ENCODE data around the gene STK24. TPM values are rescaled to one million over a fixed set of nuclear protein-coding genes. Genes with fewer than 3 reads are reported as not detected.

STK24 gene
- polyA plus RNA-seq, 2 donors = 104 to 122 TPM

- peaks cover 7 to 25% of the 10 kb centered on the region in 2 donors for H3K36me3 ChIP-seq (ENCODE audit: control insufficient read depth in 2 of 2, insufficient read depth in 2 of 2, low read length in 1 of 2)
Measured at GRCh38 chr13:98447881-98448641, 128.8 kb downstream of the STK24 start.

GRCh38 chr13:98447130-98447529, 129.8 kb downstream of the STK24 start:
- H3K27ac ChIP-seq (ENCODE audit: low read depth in 2 of 2, low read length in 1 of 2) = no peak overlapping the region
- H3K9me3 ChIP-seq (ENCODE audit: control insufficient read depth in 2 of 2, insufficient read depth in 1 of 2, low read depth in 1 of 2, low read length in 1 of 2) = no peaks in the 10 kb centered on the region
- no peak overlapping the region for H3K4me3 ChIP-seq (ENCODE audit: low read depth in 1 of 2, low read length in 2 of 2)
- peaks cover 5 to 6% of the 10 kb centered on the region in 2 donors for H3K4me1 ChIP-seq (ENCODE audit: control insufficient read depth in 2 of 2, insufficient read depth in 2 of 2, low read length in 1 of 2)
- H3K36me3 ChIP-seq (ENCODE audit: control insufficient read depth in 2 of 2, insufficient read depth in 2 of 2, low read length in 1 of 2) = peaks cover 7 to 25% of the 10 kb centered on the region in 2 donors
- 88% methylated on average over 5 of the region's 5 CpGs for WGBS, 2 donors
- no peaks in the 10 kb centered on the region for H3K27me3 ChIP-seq (ENCODE audit: control insufficient read depth in 1 of 2, insufficient read depth in 2 of 2, low read length in 2 of 2)

More at GRCh38 chr13:98447881-98448641, 128.8 kb downstream of the STK24 start:
- 69 to 76% methylated on average over 28 of the region's 28 CpGs for WGBS, 2 donors
- Histone ChIP-seq H3K4me1 (ENCODE audit: control insufficient read depth in 2 of 2, insufficient read depth in 2 of 2, low read length in 1 of 2) (peaks cover 5 to 6% of the 10 kb centered on the region in 2 donors), H3K27me3 (ENCODE audit: control insufficient read depth in 1 of 2, insufficient read depth in 2 of 2, low read length in 2 of 2) (no peaks in the 10 kb centered on the region), H3K4me3 (ENCODE audit: low read depth in 1 of 2, low read length in 2 of 2) (no peak overlapping the region), H3K27ac (ENCODE audit: low read depth in 2 of 2, low read length in 1 of 2) (no peak overlapping the region), H3K9me3 (ENCODE audit: control insufficient read depth in 2 of 2, insufficient read depth in 1 of 2, low read depth in 1 of 2, low read length in 1 of 2) (no peaks in the 10 kb centered on the region)

GRCh38 chr13:98446234-98446621, 130.7 kb downstream of the STK24 start:
- peaks cover 7 to 22% of the 10 kb centered on the region in 2 donors for H3K36me3 ChIP-seq (ENCODE audit: control insufficient read depth in 2 of 2, insufficient read depth in 2 of 2, low read length in 1 of 2)
- no peaks in the 10 kb centered on the region for H3K27me3 ChIP-seq (ENCODE audit: control insufficient read depth in 1 of 2, insufficient read depth in 2 of 2, low read length in 2 of 2)
- no peak overlapping the region for H3K27ac ChIP-seq (ENCODE audit: low read depth in 2 of 2, low read length in 1 of 2)
- peaks cover 5 to 6% of the 10 kb centered on the region in 2 donors for H3K4me1 ChIP-seq (ENCODE audit: control insufficient read depth in 2 of 2, insufficient read depth in 2 of 2, low read length in 1 of 2)
- WGBS, 2 donors = 78 to 84% methylated on average over 11 of the region's 11 CpGs
- no peaks in the 10 kb centered on the region for H3K9me3 ChIP-seq (ENCODE audit: control insufficient read depth in 2 of 2, insufficient read depth in 1 of 2, low read depth in 1 of 2, low read length in 1 of 2)
- H3K4me3 ChIP-seq (ENCODE audit: low read depth in 1 of 2, low read length in 2 of 2) = no peak overlapping the region

GRCh38 chr13:98445340-98446233, 131.3 kb downstream of the STK24 start:
- no peaks in the 10 kb centered on the region for H3K27me3 ChIP-seq (ENCODE audit: control insufficient read depth in 1 of 2, insufficient read depth in 2 of 2, low read length in 2 of 2)
- H3K9me3 ChIP-seq (ENCODE audit: control insufficient read depth in 2 of 2, insufficient read depth in 1 of 2, low read depth in 1 of 2, low read length in 1 of 2) = no peaks in the 10 kb centered on the region
- peaks cover 5 to 6% of the 10 kb centered on the region in 2 donors for H3K4me1 ChIP-seq (ENCODE audit: control insufficient read depth in 2 of 2, insufficient read depth in 2 of 2, low read length in 1 of 2)
- peaks cover 5 to 17% of the 10 kb centered on the region in 2 donors for H3K36me3 ChIP-seq (ENCODE audit: control insufficient read depth in 2 of 2, insufficient read depth in 2 of 2, low read length in 1 of 2)
- whole genome bisulfite sequencing, 2 donors = 17 to 19% methylated on average over 18 of the region's 18 CpGs
- H3K4me3 ChIP-seq (ENCODE audit: low read depth in 1 of 2, low read length in 2 of 2) = no peak overlapping the region
- H3K27ac ChIP-seq (ENCODE audit: low read depth in 2 of 2, low read length in 1 of 2) = peak overlapping the region; percentile 40 to 50

- H3K36me3 ChIP-seq (ENCODE audit: control insufficient read depth in 2 of 2, insufficient read depth in 2 of 2, low read length in 1 of 2) = peaks cover 4 to 14% of the 10 kb centered on the region in 2 donors
- WGBS, 2 donors = 92 to 95% methylated on average over 16 of the region's 16 CpGs
Measured at GRCh38 chr13:98444381-98444780, 132.5 kb downstream of the STK24 start.

GRCh38 chr13:98443800-98444325, 133.0 kb downstream of the STK24 start:
- H3K27ac ChIP-seq (ENCODE audit: low read depth in 2 of 2, low read length in 1 of 2) = no peak overlapping the region
- peaks cover 4 to 13% of the 10 kb centered on the region in 2 donors for H3K36me3 ChIP-seq (ENCODE audit: control insufficient read depth in 2 of 2, insufficient read depth in 2 of 2, low read length in 1 of 2)
- peaks cover 3 to 6% of the 10 kb centered on the region in 2 donors for H3K4me1 ChIP-seq (ENCODE audit: control insufficient read depth in 2 of 2, insufficient read depth in 2 of 2, low read length in 1 of 2)
- no peak overlapping the region for H3K4me3 ChIP-seq (ENCODE audit: low read depth in 1 of 2, low read length in 2 of 2)
- no peaks in the 10 kb centered on the region for H3K9me3 ChIP-seq (ENCODE audit: control insufficient read depth in 2 of 2, insufficient read depth in 1 of 2, low read depth in 1 of 2, low read length in 1 of 2)
- H3K27me3 ChIP-seq (ENCODE audit: control insufficient read depth in 1 of 2, insufficient read depth in 2 of 2, low read length in 2 of 2) = no peaks in the 10 kb centered on the region
- WGBS, 2 donors = 80 to 92% methylated on average over 15 to 21 of the region's 21 CpGs

More at GRCh38 chr13:98444381-98444780, 132.5 kb downstream of the STK24 start:
- no peaks in the 10 kb centered on the region for H3K9me3 ChIP-seq (ENCODE audit: control insufficient read depth in 2 of 2, insufficient read depth in 1 of 2, low read depth in 1 of 2, low read length in 1 of 2)
- H3K27ac ChIP-seq (ENCODE audit: low read depth in 2 of 2, low read length in 1 of 2) = no peak overlapping the region
- H3K4me1 ChIP-seq (ENCODE audit: control insufficient read depth in 2 of 2, insufficient read depth in 2 of 2, low read length in 1 of 2) = peaks cover 3 to 6% of the 10 kb centered on the region in 2 donors
- no peak overlapping the region for H3K4me3 ChIP-seq (ENCODE audit: low read depth in 1 of 2, low read length in 2 of 2)
- no peaks in the 10 kb centered on the region for H3K27me3 ChIP-seq (ENCODE audit: control insufficient read depth in 1 of 2, insufficient read depth in 2 of 2, low read length in 2 of 2)

GRCh38 chr13:98443329-98443728, 133.6 kb downstream of the STK24 start:
- H3K36me3 ChIP-seq (ENCODE audit: control insufficient read depth in 2 of 2, insufficient read depth in 2 of 2, low read length in 1 of 2) = peaks cover 4 to 11% of the 10 kb centered on the region in 2 donors
- WGBS, 2 donors = 40 to 52% methylated on average over 11 of the region's 11 CpGs
- no peak overlapping the region for H3K27ac ChIP-seq (ENCODE audit: low read depth in 2 of 2, low read length in 1 of 2)
- H3K4me1 ChIP-seq (ENCODE audit: control insufficient read depth in 2 of 2, insufficient read depth in 2 of 2, low read length in 1 of 2) = peaks cover 3 to 6% of the 10 kb centered on the region in 2 donors
- no peaks in the 10 kb centered on the region for H3K9me3 ChIP-seq (ENCODE audit: control insufficient read depth in 2 of 2, insufficient read depth in 1 of 2, low read depth in 1 of 2, low read length in 1 of 2)
- no peak overlapping the region for H3K4me3 ChIP-seq (ENCODE audit: low read depth in 1 of 2, low read length in 2 of 2)
- H3K27me3 ChIP-seq (ENCODE audit: control insufficient read depth in 1 of 2, insufficient read depth in 2 of 2, low read length in 2 of 2) = no peaks in the 10 kb centered on the region

GRCh38 chr13:98442391-98443230, 134.3 kb downstream of the STK24 start:
- Histone ChIP-seq H3K9me3 (ENCODE audit: control insufficient read depth in 2 of 2, insufficient read depth in 1 of 2, low read depth in 1 of 2, low read length in 1 of 2) (no peaks in the 10 kb centered on the region), H3K36me3 (ENCODE audit: control insufficient read depth in 2 of 2, insufficient read depth in 2 of 2, low read length in 1 of 2) (peaks cover 4 to 6% of the 10 kb centered on the region in 2 donors), H3K27me3 (ENCODE audit: control insufficient read depth in 1 of 2, insufficient read depth in 2 of 2, low read length in 2 of 2) (no peaks in the 10 kb centered on the region), H3K4me1 (ENCODE audit: control insufficient read depth in 2 of 2, insufficient read depth in 2 of 2, low read length in 1 of 2) (peaks cover 0 to 6% of the 10 kb centered on the region in 2 donors), H3K4me3 (ENCODE audit: low read depth in 1 of 2, low read length in 2 of 2) (no peak overlapping the region), H3K27ac (ENCODE audit: low read depth in 2 of 2, low read length in 1 of 2) (no peak overlapping the region)
- WGBS, 2 donors = 82% methylated on average over 27 of the region's 27 CpGs
